GM12891 (cell line): ENCODE results near the gene RNF208.

Source experiments
- PAX5 ChIP-seq: IDR thresholded peaks from 2 replicates; pipeline ENCODE4 v1.6.1; 2011; ENCODE audit warnings: low read length, moderate library complexity, mild to moderate bottlenecking; ENCODE audit not compliant: insufficient read depth, severe bottlenecking
- POLR2A ChIP-seq: IDR thresholded peaks from 2 replicates; pipeline ENCODE4 v1.6.1; 2011; ENCODE audit warnings: low read depth, low read length, control low read depth
- POLR2AphosphoS5 ChIP-seq: IDR thresholded peaks from 2 replicates; pipeline ENCODE4 v1.6.1; 2011; ENCODE audit warnings: low read depth, low read length, control low read depth
- SPI1 ChIP-seq: IDR thresholded peaks from 2 replicates; pipeline ENCODE4 v1.6.1; 2011; ENCODE audit warnings: low read depth, low read length, control low read depth
- TAF1 ChIP-seq: IDR thresholded peaks from 2 replicates; pipeline ENCODE4 v1.6.1; 2011; ENCODE audit warnings: low read depth, low read length, control low read depth

DNA sequence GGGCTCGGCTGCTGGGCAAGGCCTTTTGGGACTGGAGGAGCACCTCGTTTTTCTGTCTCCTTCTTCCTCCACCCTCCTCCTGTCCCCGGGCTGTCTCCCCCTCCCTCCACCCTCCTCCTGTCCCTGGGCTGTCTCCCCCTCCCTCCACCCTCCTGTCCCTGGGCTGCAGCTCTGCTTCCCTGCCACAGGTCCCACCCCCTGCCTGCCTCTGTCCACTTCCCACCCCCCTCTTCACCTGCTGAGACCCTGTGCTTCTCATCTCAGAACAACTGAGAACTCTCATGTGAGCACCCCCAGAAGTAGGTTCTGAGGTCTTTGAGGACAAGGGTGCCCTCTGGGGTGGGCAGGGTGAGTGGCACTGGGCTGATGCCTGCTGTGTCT, 49.6 kb upstream of the RNF208 start:
- TF ChIP-seq TAF1 (no peak), POLR2AphosphoS5 (no peak), POLR2A (no peak), SPI1 (no peak), PAX5 (no peak)
